ENCODE results near the gene CD180.

CD180 gene

GRCh38 chr5:67233075-67233474 is 36.5 kb upstream of the CD180 start:
- Mint-ChIP-seq H3K4me3 (no peak overlapping the region), H3K4me1 (peaks cover 24% of the 10 kb centered on the region), H3K27me3 (ENCODE audit: low read depth, poor library complexity) (peaks cover 5% of the 10 kb centered on the region), H3K36me3 (ENCODE audit: low read depth) (peaks cover 13% of the 10 kb centered on the region), H3K9me3 (peaks cover 31% of the 10 kb centered on the region), H3K27ac (no peak overlapping the region)
- no peak for TF ChIP-seq CTCF (IDR thresholded peaks at IDR 0.05)
- DNase-seq: no peak

- Mint-ChIP-seq H3K27me3 (ENCODE audit: low read depth, poor library complexity) (peaks cover 3% of the 10 kb centered on the region), H3K9me3 (peaks cover 18% of the 10 kb centered on the region), H3K36me3 (ENCODE audit: low read depth) (no peaks in the 10 kb centered on the region), H3K4me1 (peaks cover 22% of the 10 kb centered on the region), H3K27ac (no peak overlapping the region), H3K4me3 (no peak overlapping the region)
- no peak for TF ChIP-seq CTCF (IDR thresholded peaks at IDR 0.05)
- DNase-seq: no peak
Measured at GRCh38 chr5:67223211-67223610, 26.6 kb upstream of the CD180 start.

- Mint-ChIP-seq H3K9me3 (peaks cover 17% of the 10 kb centered on the region), H3K27ac (peak overlapping the region; percentile 17), H3K27me3 (ENCODE audit: low read depth, poor library complexity) (peaks cover 3% of the 10 kb centered on the region), H3K36me3 (ENCODE audit: low read depth) (no peaks in the 10 kb centered on the region), H3K4me3 (no peak overlapping the region), H3K4me1 (peaks cover 27% of the 10 kb centered on the region)
- no peak for DNase-seq
- no peak for TF ChIP-seq CTCF (IDR thresholded peaks at IDR 0.05)
Measured at GRCh38 chr5:67222243-67223025, 25.8 kb upstream of the CD180 start.

GRCh38 chr5:67221487-67222242 is 25.1 kb upstream of the CD180 start:
- no peak overlapping the region for H3K4me3 Mint-ChIP-seq
- H3K27ac Mint-ChIP-seq: peak overlapping the region; percentile 12
- no peaks in the 10 kb centered on the region for H3K36me3 Mint-ChIP-seq (ENCODE audit: low read depth)
- no peak for TF ChIP-seq CTCF (IDR thresholded peaks at IDR 0.05)
- H3K9me3 Mint-ChIP-seq: peaks cover 11% of the 10 kb centered on the region
- H3K4me1 Mint-ChIP-seq: peaks cover 30% of the 10 kb centered on the region
- no peak for DNase-seq
- peaks cover 3% of the 10 kb centered on the region for H3K27me3 Mint-ChIP-seq (ENCODE audit: low read depth, poor library complexity)

GRCh38 chr5:67216564-67216963 is 20.0 kb upstream of the CD180 start:
- Mint-ChIP-seq H3K4me3 (no peak overlapping the region), H3K9me3 (peaks cover 4% of the 10 kb centered on the region), H3K27ac (no peak overlapping the region), H3K4me1 (peaks cover 50% of the 10 kb centered on the region), H3K27me3 (ENCODE audit: low read depth, poor library complexity) (peaks cover 3% of the 10 kb centered on the region), H3K36me3 (ENCODE audit: low read depth) (no peaks in the 10 kb centered on the region)
- no peak for TF ChIP-seq CTCF (IDR thresholded peaks at IDR 0.05)
- DNase-seq: no peak
